GM23338 (cell line): ENCODE results near the gene CTNNBIP1. TPM values are rescaled to one million over a fixed set of nuclear protein-coding genes. Genes with fewer than 3 reads are reported as not detected.

ENCODE experiments used
- EZH2 ChIP-seq: fragments of 200-600 bp; sonication (generic); IDR thresholded peaks from one replicate; pipeline ENCODE4 v1.8.0; 2017; ENCODE audit warnings: antibody characterized with exemption, mild to moderate bottlenecking, low read depth; ENCODE audit not compliant: unreplicated experiment
- POLR2AphosphoS5 ChIP-seq: IDR thresholded peaks from 2 replicates; pipeline ENCODE4 v1.6.1; 2016; ENCODE audit warnings: antibody characterized with exemption, low read depth
- STAT1 ChIP-seq: IDR thresholded peaks from one replicate; pipeline ENCODE4 v1.6.1; 2016; ENCODE audit warnings: antibody characterized with exemption; ENCODE audit not compliant: unreplicated experiment
- ZNF114 ChIP-seq: fragments of 250-450 bp; sonication (Bioruptor Pico); IDR thresholded peaks from 2 replicates; pipeline ENCODE4 v1.5.0; 2020; ENCODE audit warnings: mild to moderate bottlenecking, moderate library complexity
- ZNF331 ChIP-seq: fragments of 250-450 bp; sonication (Bioruptor Pico); IDR thresholded peaks from 2 replicates; pipeline ENCODE4 v1.5.0; 2020; ENCODE audit warnings: low read depth, mild to moderate bottlenecking, moderate library complexity
- polyA plus RNA-seq: library from polyadenylated mRNA; unstranded; fragments of >200 nt; fragmentation: Nextera tagmentation; extraction: Ambion mirVana; gene quantifications from 2 replicates; pipeline ENCODE4 v1.2.1, GENCODE V29; 2016
- total RNA-seq: library from RNA; depleted of rRNA; stranded (reverse); fragments of >200 nt; shearing (Covaris generic); gene quantifications from 2 replicates; pipeline ENCODE4 v1.2.3, GENCODE V29; 2014
- TF ChIP-seq, protein P1 (sequence below): fragments of 250-450 bp; sonication (Bioruptor Pico); IDR thresholded peaks from 2 replicates; pipeline ENCODE4 v1.5.0; 2020; ENCODE audit warnings: mild to moderate bottlenecking, moderate library complexity
- TF ChIP-seq, protein P2 (sequence below): IDR thresholded peaks from one replicate; pipeline ENCODE4 v1.6.1; 2018; ENCODE audit warnings: antibody characterized with exemption; ENCODE audit not compliant: unreplicated experiment
- TF ChIP-seq, protein P3 (sequence below), 2 experiments: fragments of 200-600 bp in 1 of 2; sonication (generic) in 1 of 2; conservative IDR thresholded peaks; 2 replicates each; pipeline versions ENCODE4 v1.5.1 to v1.6.1; 2016 to 2017; ENCODE audit warnings: antibody characterized with exemption in 2 of 2, low read depth in 2 of 2, mild to moderate bottlenecking in 2 of 2, moderate library complexity in 1 of 2

CTNNBIP1 gene
- total and polyA plus RNA-seq, 2 experiments from 2014 or later, result 30.3 to 55.1 TPM

DNA sequence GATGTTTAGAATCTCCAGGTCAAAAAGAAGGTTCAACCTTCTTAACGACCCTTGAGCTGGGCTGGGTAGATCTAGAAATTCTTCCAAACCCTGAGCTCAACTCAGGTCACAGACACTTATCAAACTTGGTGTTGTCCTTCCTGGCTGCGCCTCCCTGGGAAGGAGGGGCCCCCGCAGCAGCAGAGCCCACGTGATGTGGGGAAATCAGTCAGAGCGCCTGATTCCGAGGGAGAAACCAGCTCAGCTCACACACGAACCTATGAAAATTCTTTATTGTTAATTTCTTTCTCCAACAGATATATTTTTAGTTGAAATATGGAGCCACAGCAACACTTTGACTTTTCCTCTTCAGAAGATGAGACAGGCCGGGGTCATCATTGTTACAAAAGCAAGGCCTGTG is 62.0 kb downstream of the CTNNBIP1 start (continued):
- TF ChIP-seq, protein P1, sequence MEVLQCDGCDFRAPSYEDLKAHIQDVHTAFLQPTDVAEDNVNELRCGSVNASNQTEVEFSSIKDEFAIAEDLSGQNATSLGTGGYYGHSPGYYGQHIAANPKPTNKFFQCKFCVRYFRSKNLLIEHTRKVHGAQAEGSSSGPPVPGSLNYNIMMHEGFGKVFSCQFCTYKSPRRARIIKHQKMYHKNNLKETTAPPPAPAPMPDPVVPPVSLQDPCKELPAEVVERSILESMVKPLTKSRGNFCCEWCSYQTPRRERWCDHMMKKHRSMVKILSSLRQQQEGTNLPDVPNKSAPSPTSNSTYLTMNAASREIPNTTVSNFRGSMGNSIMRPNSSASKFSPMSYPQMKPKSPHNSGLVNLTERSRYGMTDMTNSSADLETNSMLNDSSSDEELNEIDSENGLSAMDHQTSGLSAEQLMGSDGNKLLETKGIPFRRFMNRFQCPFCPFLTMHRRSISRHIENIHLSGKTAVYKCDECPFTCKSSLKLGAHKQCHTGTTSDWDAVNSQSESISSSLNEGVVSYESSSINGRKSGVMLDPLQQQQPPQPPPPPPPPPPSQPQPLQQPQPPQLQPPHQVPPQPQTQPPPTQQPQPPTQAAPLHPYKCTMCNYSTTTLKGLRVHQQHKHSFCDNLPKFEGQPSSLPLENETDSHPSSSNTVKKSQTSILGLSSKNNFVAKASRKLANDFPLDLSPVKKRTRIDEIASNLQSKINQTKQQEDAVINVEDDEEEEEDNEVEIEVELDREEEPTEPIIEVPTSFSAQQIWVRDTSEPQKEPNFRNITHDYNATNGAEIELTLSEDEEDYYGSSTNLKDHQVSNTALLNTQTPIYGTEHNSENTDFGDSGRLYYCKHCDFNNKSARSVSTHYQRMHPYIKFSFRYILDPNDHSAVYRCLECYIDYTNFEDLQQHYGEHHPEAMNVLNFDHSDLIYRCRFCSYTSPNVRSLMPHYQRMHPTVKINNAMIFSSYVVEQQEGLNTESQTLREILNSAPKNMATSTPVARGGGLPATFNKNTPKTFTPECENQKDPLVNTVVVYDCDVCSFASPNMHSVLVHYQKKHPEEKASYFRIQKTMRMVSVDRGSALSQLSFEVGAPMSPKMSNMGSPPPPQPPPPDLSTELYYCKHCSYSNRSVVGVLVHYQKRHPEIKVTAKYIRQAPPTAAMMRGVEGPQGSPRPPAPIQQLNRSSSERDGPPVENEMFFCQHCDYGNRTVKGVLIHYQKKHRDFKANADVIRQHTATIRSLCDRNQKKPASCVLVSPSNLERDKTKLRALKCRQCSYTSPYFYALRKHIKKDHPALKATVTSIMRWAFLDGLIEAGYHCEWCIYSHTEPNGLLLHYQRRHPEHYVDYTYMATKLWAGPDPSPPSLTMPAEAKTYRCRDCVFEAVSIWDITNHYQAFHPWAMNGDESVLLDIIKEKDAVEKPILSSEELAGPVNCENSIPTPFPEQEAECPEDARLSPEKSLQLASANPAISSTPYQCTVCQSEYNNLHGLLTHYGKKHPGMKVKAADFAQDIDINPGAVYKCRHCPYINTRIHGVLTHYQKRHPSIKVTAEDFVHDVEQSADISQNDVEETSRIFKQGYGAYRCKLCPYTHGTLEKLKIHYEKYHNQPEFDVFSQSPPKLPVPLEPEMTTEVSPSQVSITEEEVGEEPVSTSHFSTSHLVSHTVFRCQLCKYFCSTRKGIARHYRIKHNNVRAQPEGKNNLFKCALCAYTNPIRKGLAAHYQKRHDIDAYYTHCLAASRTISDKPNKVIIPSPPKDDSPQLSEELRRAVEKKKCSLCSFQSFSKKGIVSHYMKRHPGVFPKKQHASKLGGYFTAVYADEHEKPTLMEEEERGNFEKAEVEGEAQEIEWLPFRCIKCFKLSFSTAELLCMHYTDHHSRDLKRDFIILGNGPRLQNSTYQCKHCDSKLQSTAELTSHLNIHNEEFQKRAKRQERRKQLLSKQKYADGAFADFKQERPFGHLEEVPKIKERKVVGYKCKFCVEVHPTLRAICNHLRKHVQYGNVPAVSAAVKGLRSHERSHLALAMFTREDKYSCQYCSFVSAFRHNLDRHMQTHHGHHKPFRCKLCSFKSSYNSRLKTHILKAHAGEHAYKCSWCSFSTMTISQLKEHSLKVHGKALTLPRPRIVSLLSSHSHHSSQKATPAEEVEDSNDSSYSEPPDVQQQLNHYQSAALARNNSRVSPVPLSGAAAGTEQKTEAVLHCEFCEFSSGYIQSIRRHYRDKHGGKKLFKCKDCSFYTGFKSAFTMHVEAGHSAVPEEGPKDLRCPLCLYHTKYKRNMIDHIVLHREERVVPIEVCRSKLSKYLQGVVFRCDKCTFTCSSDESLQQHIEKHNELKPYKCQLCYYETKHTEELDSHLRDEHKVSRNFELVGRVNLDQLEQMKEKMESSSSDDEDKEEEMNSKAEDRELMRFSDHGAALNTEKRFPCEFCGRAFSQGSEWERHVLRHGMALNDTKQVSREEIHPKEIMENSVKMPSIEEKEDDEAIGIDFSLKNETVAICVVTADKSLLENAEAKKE (CRISPR knock-in tag), result no peak
- TF ChIP-seq STAT1 (no peak), EZH2 (no peak), ZNF331 (CRISPR knock-in tag) (no peak), POLR2AphosphoS5 (no peak), ZNF114 (CRISPR knock-in tag) (no peak)
- TF ChIP-seq, protein P2, sequence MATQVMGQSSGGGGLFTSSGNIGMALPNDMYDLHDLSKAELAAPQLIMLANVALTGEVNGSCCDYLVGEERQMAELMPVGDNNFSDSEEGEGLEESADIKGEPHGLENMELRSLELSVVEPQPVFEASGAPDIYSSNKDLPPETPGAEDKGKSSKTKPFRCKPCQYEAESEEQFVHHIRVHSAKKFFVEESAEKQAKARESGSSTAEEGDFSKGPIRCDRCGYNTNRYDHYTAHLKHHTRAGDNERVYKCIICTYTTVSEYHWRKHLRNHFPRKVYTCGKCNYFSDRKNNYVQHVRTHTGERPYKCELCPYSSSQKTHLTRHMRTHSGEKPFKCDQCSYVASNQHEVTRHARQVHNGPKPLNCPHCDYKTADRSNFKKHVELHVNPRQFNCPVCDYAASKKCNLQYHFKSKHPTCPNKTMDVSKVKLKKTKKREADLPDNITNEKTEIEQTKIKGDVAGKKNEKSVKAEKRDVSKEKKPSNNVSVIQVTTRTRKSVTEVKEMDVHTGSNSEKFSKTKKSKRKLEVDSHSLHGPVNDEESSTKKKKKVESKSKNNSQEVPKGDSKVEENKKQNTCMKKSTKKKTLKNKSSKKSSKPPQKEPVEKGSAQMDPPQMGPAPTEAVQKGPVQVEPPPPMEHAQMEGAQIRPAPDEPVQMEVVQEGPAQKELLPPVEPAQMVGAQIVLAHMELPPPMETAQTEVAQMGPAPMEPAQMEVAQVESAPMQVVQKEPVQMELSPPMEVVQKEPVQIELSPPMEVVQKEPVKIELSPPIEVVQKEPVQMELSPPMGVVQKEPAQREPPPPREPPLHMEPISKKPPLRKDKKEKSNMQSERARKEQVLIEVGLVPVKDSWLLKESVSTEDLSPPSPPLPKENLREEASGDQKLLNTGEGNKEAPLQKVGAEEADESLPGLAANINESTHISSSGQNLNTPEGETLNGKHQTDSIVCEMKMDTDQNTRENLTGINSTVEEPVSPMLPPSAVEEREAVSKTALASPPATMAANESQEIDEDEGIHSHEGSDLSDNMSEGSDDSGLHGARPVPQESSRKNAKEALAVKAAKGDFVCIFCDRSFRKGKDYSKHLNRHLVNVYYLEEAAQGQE, result no peak
- TF ChIP-seq, protein P3, sequence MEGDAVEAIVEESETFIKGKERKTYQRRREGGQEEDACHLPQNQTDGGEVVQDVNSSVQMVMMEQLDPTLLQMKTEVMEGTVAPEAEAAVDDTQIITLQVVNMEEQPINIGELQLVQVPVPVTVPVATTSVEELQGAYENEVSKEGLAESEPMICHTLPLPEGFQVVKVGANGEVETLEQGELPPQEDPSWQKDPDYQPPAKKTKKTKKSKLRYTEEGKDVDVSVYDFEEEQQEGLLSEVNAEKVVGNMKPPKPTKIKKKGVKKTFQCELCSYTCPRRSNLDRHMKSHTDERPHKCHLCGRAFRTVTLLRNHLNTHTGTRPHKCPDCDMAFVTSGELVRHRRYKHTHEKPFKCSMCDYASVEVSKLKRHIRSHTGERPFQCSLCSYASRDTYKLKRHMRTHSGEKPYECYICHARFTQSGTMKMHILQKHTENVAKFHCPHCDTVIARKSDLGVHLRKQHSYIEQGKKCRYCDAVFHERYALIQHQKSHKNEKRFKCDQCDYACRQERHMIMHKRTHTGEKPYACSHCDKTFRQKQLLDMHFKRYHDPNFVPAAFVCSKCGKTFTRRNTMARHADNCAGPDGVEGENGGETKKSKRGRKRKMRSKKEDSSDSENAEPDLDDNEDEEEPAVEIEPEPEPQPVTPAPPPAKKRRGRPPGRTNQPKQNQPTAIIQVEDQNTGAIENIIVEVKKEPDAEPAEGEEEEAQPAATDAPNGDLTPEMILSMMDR (conservative IDR thresholded peaks at IDR 0.05; ENCODE audit: low read depth in 2 of 2), result no peak
